ENCODE measurements around the gene TRAF1.

DNA sequence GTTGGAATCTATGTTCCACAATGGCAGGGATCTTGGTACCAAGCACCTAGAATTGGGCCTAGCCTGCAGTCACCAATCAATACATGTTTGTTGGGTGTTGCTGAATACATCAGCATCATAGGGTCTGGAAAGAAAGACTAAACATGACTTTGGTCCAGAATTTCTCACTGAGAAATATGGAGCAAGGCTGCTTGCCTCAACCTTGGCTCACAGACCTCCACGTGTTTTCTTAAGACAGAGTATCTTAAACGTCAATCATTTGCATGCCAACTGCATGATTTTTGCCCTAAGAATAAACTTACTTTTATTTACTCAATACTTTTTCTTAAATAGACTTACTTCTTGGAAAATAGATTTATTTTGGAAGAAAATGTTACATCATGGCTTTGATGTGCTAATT, 22.7 kb upstream of the TRAF1 start:
- TF ChIP-seq, protein P1, sequence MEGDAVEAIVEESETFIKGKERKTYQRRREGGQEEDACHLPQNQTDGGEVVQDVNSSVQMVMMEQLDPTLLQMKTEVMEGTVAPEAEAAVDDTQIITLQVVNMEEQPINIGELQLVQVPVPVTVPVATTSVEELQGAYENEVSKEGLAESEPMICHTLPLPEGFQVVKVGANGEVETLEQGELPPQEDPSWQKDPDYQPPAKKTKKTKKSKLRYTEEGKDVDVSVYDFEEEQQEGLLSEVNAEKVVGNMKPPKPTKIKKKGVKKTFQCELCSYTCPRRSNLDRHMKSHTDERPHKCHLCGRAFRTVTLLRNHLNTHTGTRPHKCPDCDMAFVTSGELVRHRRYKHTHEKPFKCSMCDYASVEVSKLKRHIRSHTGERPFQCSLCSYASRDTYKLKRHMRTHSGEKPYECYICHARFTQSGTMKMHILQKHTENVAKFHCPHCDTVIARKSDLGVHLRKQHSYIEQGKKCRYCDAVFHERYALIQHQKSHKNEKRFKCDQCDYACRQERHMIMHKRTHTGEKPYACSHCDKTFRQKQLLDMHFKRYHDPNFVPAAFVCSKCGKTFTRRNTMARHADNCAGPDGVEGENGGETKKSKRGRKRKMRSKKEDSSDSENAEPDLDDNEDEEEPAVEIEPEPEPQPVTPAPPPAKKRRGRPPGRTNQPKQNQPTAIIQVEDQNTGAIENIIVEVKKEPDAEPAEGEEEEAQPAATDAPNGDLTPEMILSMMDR (IDR thresholded peaks at IDR 0.05; ENCODE audit: poor library complexity, severe bottlenecking): no peak
- TF ChIP-seq TAF1 (IDR thresholded peaks at IDR 0.05; ENCODE audit: low read depth) (no peak), EP300 (conservative IDR thresholded peaks at IDR 0.05; ENCODE audit: poor library complexity, severe bottlenecking) (no peak), EZH2 (IDR thresholded peaks at IDR 0.05; ENCODE audit: borderline replicate concordance, insufficient read depth, low read length, poor library complexity, severe bottlenecking) (no peak), RAD21 (conservative IDR thresholded peaks at IDR 0.05) (no peak), POLR2AphosphoS5 (IDR thresholded peaks at IDR 0.05) (no peak)
- TF ChIP-seq, protein P2, sequence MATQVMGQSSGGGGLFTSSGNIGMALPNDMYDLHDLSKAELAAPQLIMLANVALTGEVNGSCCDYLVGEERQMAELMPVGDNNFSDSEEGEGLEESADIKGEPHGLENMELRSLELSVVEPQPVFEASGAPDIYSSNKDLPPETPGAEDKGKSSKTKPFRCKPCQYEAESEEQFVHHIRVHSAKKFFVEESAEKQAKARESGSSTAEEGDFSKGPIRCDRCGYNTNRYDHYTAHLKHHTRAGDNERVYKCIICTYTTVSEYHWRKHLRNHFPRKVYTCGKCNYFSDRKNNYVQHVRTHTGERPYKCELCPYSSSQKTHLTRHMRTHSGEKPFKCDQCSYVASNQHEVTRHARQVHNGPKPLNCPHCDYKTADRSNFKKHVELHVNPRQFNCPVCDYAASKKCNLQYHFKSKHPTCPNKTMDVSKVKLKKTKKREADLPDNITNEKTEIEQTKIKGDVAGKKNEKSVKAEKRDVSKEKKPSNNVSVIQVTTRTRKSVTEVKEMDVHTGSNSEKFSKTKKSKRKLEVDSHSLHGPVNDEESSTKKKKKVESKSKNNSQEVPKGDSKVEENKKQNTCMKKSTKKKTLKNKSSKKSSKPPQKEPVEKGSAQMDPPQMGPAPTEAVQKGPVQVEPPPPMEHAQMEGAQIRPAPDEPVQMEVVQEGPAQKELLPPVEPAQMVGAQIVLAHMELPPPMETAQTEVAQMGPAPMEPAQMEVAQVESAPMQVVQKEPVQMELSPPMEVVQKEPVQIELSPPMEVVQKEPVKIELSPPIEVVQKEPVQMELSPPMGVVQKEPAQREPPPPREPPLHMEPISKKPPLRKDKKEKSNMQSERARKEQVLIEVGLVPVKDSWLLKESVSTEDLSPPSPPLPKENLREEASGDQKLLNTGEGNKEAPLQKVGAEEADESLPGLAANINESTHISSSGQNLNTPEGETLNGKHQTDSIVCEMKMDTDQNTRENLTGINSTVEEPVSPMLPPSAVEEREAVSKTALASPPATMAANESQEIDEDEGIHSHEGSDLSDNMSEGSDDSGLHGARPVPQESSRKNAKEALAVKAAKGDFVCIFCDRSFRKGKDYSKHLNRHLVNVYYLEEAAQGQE (IDR thresholded peaks at IDR 0.05; ENCODE audit: borderline replicate concordance): no peak

All from neural cell (in vitro differentiated cells).